Activated naive CD8-positive, alpha-beta T cell treated with anti-CD3 and anti-CD28 coated beads, Interleukin-2, amount 50 U/mL, for 24 hours (primary cell): Measurements from ENCODE around the gene AEN.

Experiments
- ATAC-seq: fragments of 150-1000 bp; cut with Tn5 transposase; one replicate; pipeline ENCODE4 v1.10.0; 2021
- DNase-seq: peaks from one replicate; pipeline ENCODE4 v3.0.0; 2021
- H3K27ac Mint-ChIP-seq: one replicate; pipeline ENCODE4 v1.8.0; 2021; ENCODE audit warnings: mild to moderate bottlenecking, mixed read lengths
- H3K27me3 Mint-ChIP-seq: one replicate; pipeline ENCODE4 v1.8.0; 2021; ENCODE audit warnings: mixed read lengths
- H3K36me3 Mint-ChIP-seq: one replicate; pipeline ENCODE4 v1.8.0; 2021; ENCODE audit warnings: low read depth, mixed read lengths
- H3K4me1 Mint-ChIP-seq: one replicate; pipeline ENCODE4 v1.8.0; 2021; ENCODE audit warnings: mixed read lengths
- H3K4me3 Mint-ChIP-seq: one replicate; pipeline ENCODE4 v1.8.0; 2021; ENCODE audit warnings: mild to moderate bottlenecking, moderate library complexity, mixed read lengths
- H3K9me3 Mint-ChIP-seq: one replicate; pipeline ENCODE4 v1.8.0; 2021; ENCODE audit warnings: mixed read lengths

Gene AEN

DNA sequence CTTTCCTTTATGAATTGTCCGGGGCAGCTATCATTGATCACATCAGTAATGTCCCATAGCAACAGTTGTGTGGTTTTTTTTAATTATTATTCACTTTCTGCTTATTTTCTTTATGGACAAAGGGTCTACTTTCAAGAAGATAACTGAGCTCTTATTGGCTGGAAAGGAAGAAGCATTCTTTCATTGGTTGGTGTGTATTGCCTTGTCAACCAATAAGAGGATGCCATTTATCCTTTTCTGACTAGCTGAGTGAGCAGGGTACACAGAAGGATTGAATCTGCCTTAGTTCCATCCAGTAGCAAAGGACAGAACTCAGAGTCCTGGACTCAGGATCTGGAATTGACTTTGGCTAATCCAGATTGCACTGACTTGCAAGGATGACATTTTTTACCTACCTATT, 13.2 kb upstream of the AEN start:
- Mint-ChIP-seq H3K4me3 (no peak overlapping the region), H3K9me3 (no peaks in the 10 kb centered on the region), H3K36me3 (peaks cover 2% of the 10 kb centered on the region), H3K27ac (no peak overlapping the region), H3K4me1 (peaks cover 20% of the 10 kb centered on the region), H3K27me3 (peaks cover 67% of the 10 kb centered on the region)
- DNase-seq, result no peak
- ATAC-seq, result no peak

DNA sequence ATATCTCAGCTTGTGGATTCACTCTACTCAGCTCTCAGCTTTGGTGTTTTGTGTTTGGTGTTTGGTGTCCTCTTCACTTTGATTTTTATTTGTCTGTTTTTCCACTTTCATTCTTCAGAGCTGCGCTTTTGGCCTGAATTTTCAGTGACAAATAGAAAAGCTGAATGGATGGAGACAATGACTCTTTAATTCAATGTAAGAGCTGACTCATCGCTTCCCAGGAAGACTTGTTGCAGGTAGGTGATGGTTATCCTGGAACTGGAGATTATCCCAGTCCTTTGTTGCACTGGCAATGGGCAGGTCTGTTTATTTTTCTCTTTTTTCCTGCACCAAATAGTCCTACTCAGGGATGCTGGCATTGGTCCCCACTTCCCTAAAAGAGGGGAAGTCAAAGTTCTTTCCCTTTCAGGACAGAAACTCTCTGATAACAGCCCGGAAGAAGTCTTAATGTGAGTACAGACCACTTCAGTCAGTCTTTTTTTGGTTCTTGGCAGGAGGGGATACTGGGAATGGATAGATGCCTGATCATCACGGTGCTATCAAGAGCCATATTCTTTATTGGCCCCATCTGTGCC, 12.4 kb upstream of the AEN start:
- DNase-seq (no peak), ATAC-seq (no peak)
- H3K27me3 Mint-ChIP-seq, result peaks cover 61% of the 10 kb centered on the region
- H3K36me3 Mint-ChIP-seq, result peaks cover 2% of the 10 kb centered on the region
- no peaks in the 10 kb centered on the region for H3K9me3 Mint-ChIP-seq
- H3K27ac Mint-ChIP-seq, result no peak overlapping the region
- H3K4me1 Mint-ChIP-seq, result peaks cover 20% of the 10 kb centered on the region
- no peak overlapping the region for H3K4me3 Mint-ChIP-seq

- ATAC-seq (no peak), DNase-seq (no peak)
- Mint-ChIP-seq H3K4me1 (peaks cover 17% of the 10 kb centered on the region), H3K27ac (no peak overlapping the region), H3K9me3 (no peaks in the 10 kb centered on the region), H3K36me3 (no peaks in the 10 kb centered on the region), H3K27me3 (peaks cover 54% of the 10 kb centered on the region), H3K4me3 (no peak overlapping the region)
Measured at GRCh38 chr15:88609344-88610090, 11.6 kb upstream of the AEN start.

GRCh38 chr15:88610701-88611231, 10.4 kb upstream of the AEN start:
- Mint-ChIP-seq H3K36me3 (no peaks in the 10 kb centered on the region), H3K27ac (no peak overlapping the region), H3K9me3 (no peaks in the 10 kb centered on the region), H3K4me1 (peaks cover 8% of the 10 kb centered on the region), H3K4me3 (no peak overlapping the region), H3K27me3 (peaks cover 43% of the 10 kb centered on the region)
- no peak for ATAC-seq
- DNase-seq, result no peak

GRCh38 chr15:88612186-88612796, 8.8 kb upstream of the AEN start:
- Mint-ChIP-seq H3K9me3 (no peaks in the 10 kb centered on the region), H3K36me3 (no peaks in the 10 kb centered on the region), H3K27me3 (peaks cover 28% of the 10 kb centered on the region), H3K27ac (no peak overlapping the region), H3K4me1 (peaks cover 4% of the 10 kb centered on the region), H3K4me3 (no peak overlapping the region)
- no peak for DNase-seq
- ATAC-seq, result no peak

DNA sequence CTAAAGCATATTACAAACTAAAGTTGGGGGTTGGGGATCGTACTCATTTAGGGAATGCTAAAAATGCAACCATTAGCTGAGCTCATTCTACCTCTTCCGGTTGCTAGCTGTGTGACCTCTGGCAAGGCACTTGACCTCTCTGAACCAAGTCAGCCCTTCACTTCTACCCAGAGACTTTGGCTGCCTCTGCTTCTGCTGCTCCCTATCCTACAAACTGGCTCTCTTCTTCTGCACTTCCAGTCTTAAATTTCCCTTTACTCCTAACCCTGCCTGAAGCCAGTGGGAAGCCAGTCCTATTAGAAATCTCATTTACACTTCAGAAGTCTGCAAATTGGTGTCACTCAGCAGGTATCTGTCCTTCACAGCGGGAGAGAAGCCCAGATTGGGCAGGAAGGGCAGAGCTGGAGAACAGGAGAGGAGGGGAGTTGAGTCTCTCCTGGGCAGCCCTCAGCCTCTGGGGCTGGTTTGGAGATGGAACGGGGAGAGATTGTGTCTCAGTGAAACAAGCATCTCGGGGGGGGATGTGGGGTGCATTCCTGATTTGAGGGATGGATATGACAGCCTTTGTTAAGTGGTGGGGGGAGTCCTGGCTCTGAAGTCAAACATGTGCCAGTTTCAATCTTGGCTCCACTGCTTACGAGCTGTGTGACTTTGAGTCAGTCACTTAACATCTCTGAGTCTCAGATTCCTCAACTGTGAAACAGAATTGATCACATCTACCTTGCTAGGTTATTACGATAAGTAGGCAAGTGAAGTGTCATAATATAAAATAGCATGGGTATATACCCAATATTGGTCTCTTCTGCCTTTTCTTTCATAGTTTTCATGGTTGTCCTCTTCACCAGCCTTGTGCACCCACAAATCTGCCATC, 7.8 kb upstream of the AEN start:
- Mint-ChIP-seq H3K4me1 (peaks cover 3% of the 10 kb centered on the region), H3K9me3 (no peaks in the 10 kb centered on the region), H3K4me3 (no peak overlapping the region), H3K27ac (no peak overlapping the region), H3K27me3 (peaks cover 18% of the 10 kb centered on the region), H3K36me3 (no peaks in the 10 kb centered on the region)
- ATAC-seq (no peak), DNase-seq (no peak)

- Mint-ChIP-seq H3K4me3 (no peak overlapping the region), H3K4me1 (peaks cover under 1% of the 10 kb centered on the region), H3K9me3 (no peaks in the 10 kb centered on the region), H3K27ac (no peak overlapping the region), H3K36me3 (no peaks in the 10 kb centered on the region), H3K27me3 (peaks cover 12% of the 10 kb centered on the region)
- ATAC-seq (no peak), DNase-seq (no peak)
Measured at GRCh38 chr15:88615303-88616107, 5.6 kb upstream of the AEN start.

DNA sequence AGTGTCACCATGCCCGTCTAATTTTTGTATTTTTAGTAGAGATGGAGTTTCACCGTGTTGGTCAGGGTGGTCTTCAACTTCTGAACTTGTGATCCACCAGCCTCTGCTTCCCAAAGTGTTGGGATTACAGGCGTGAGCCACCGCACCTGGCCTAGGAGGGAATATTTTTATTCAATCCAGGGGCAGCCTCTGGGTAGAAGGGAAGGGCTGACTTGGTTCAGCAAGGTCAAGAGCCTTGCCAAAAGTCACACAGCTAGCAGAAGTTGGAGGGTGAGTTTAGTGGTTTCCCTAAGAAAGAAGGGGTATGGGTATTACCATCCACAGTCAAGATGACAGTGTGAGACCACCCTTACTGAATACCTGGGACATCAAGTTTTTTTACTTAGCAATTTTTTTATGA, 4.9 kb upstream of the AEN start:
- no peaks in the 10 kb centered on the region for H3K9me3 Mint-ChIP-seq
- DNase-seq (no peak), ATAC-seq (no peak)
- no peak overlapping the region for H3K4me3 Mint-ChIP-seq
- peaks cover 1% of the 10 kb centered on the region for H3K36me3 Mint-ChIP-seq
- H3K4me1 Mint-ChIP-seq, result peaks cover 6% of the 10 kb centered on the region
- no peak overlapping the region for H3K27ac Mint-ChIP-seq
- peaks cover 8% of the 10 kb centered on the region for H3K27me3 Mint-ChIP-seq

DNA sequence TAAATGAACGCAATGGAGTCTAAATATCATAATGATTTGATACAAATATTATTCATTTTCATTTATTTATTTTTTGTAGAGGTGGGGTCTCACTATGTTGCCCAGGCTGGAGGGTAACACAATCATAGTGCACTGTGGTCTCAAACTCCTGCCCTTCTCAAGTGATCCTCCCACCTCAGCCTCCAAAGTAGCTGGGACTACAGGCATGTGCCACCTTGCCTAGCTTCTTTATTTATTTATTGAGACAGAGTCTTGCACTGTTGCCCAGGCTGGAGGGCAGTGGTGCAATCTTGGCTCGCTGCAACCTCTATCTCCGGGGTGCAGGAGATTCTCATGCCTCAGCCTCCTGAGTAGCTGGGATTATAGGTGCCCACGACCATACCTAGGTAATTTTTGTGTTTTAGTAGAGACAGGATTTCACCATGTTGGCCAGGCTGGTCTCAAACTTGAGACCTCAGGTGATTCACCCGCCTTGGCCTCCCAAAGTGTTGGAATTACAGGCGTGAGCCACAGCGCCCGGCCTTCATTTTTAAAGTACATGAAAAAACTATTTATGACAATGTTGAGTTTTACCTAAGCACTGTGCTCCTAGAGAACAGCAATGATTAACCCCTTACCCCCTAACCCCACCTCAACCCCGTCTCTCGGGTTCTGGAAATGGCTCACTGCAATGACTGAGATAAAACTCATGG, 4.0 kb upstream of the AEN start:
- Mint-ChIP-seq H3K4me1 (peaks cover 7% of the 10 kb centered on the region), H3K36me3 (peaks cover 8% of the 10 kb centered on the region), H3K9me3 (no peaks in the 10 kb centered on the region), H3K27me3 (peaks cover 8% of the 10 kb centered on the region), H3K27ac (no peak overlapping the region), H3K4me3 (no peak overlapping the region)
- no peak for DNase-seq
- ATAC-seq, result no peak

- H3K9me3 Mint-ChIP-seq, result no peaks in the 10 kb centered on the region
- H3K4me3 Mint-ChIP-seq, result no peak overlapping the region
- H3K27ac Mint-ChIP-seq, result no peak overlapping the region
- H3K36me3 Mint-ChIP-seq, result peaks cover 14% of the 10 kb centered on the region
- ATAC-seq (no peak), DNase-seq (no peak)
- H3K27me3 Mint-ChIP-seq, result peaks cover 6% of the 10 kb centered on the region
- H3K4me1 Mint-ChIP-seq, result peaks cover 13% of the 10 kb centered on the region
Measured at GRCh38 chr15:88617790-88618189, 3.4 kb upstream of the AEN start.

- peaks cover 5% of the 10 kb centered on the region for H3K27me3 Mint-ChIP-seq
- H3K4me1 Mint-ChIP-seq, result peaks cover 22% of the 10 kb centered on the region
- DNase-seq, result no peak
- peaks cover 20% of the 10 kb centered on the region for H3K36me3 Mint-ChIP-seq
- H3K4me3 Mint-ChIP-seq, result no peak overlapping the region
- no peak overlapping the region for H3K27ac Mint-ChIP-seq
- ATAC-seq, result no peak
- H3K9me3 Mint-ChIP-seq, result no peaks in the 10 kb centered on the region
Measured at GRCh38 chr15:88618686-88619085, 2.5 kb upstream of the AEN start.

GRCh38 chr15:88619796-88620195, 1.3 kb upstream of the AEN start:
- DNase-seq (no peak), ATAC-seq (no peak)
- Mint-ChIP-seq H3K27me3 (peaks cover 5% of the 10 kb centered on the region), H3K36me3 (peaks cover 31% of the 10 kb centered on the region), H3K9me3 (no peaks in the 10 kb centered on the region), H3K4me1 (peaks cover 33% of the 10 kb centered on the region), H3K27ac (no peak overlapping the region), H3K4me3 (no peak overlapping the region)

DNA sequence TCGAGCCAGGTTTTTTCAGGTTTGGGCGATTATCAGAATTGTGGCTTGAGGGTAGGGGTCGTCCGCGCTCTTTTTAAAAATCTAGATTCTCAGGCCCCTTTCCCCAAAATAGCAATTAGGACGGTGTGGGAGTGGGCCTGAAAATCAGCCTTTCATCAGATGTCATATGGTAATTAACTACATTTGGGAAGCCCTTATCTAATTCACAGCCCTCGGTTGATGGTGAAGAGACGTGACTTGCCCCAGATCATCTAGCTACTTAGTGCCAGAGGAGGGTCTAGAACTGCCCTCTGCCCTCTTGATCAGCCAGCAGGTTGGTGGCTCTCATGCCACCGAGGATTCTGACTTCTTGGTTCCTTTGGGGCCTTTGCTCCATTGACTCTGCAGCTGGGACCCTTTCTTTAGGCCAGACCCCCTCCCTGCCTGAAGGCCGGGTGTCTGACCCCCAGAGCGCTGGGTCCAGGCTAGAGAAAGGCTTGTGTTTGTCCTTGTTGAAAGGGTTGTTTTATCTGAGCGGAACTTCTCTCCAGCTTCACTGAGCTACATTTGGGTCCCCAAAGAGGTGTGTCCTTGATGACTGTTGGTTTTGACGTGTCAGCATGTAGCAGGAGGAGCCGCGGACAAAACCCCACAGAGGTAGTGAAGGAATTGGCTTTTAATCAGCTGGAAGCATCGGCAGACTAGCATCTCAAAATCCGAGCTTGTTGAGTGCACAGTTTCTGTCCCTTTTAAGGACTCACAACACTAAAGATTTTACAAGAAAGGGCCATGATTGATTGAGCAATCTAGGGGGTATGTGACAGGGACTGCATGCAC, 857 bp downstream of the AEN start:
- DNase-seq, result peak; percentile 49
- Mint-ChIP-seq H3K4me3 (peak overlapping the region; percentile 98), H3K27ac (peak overlapping the region; percentile 98), H3K4me1 (peaks cover 54% of the 10 kb centered on the region), H3K27me3 (peaks cover 5% of the 10 kb centered on the region), H3K9me3 (no peaks in the 10 kb centered on the region), H3K36me3 (peaks cover 43% of the 10 kb centered on the region)
- peak; percentile 35 for ATAC-seq
